ENCODE measurements around the gene PGF. TPM values are rescaled to one million over a fixed set of nuclear protein-coding genes. Genes with fewer than 3 reads are reported as not detected.

The PGF gene
- total RNA-seq, 1 donor = 0.86 TPM

Other genes with a start within 250 kb of the PGF start
- 39.0 and 44.5 TPM in 2 replicates for gene AREL1, start 242.5 kb downstream of the PGF start, total RNA-seq
- 22.5 and 24.2 TPM in 2 replicates for gene FCF1, start 242.5 kb downstream of the PGF start, total RNA-seq
- 43.8 and 44.5 TPM in 2 replicates for gene YLPM1, start 192.3 kb downstream of the PGF start, total RNA-seq
- gene PROX2, start 79.5 kb downstream of the PGF start, total RNA-seq = under 0.01 TPM in 1 of 2 replicates, not detected in the other
- 61.5 and 62.6 TPM in 2 replicates for gene DLST, start 73.7 kb downstream of the PGF start, total RNA-seq
- 1.6 and 2.2 TPM in 2 replicates for gene RPS6KL1, start 32.3 kb downstream of the PGF start, total RNA-seq
- gene EIF2B2, start 47.3 kb upstream of the PGF start, total RNA-seq = 46.6 and 49.6 TPM in 2 replicates
- gene MLH3, start 95.9 kb upstream of the PGF start, total RNA-seq = 21.6 and 25.9 TPM in 2 replicates
- 2.9 and 11.2 TPM in 2 replicates for gene ACYP1, start 108.4 kb upstream of the PGF start, total RNA-seq
- 0.64 and 2.2 TPM in 2 replicates for gene ZC2HC1C, start 114.0 kb upstream of the PGF start, total RNA-seq
- gene NEK9, start 171.5 kb upstream of the PGF start, total RNA-seq = 32.0 and 39.3 TPM in 2 replicates
- 215 and 279 TPM in 2 replicates for gene TMED10, start 221.0 kb upstream of the PGF start, total RNA-seq

Measured in fibroblast of villous mesenchyme (primary cell).